Panc1 (cell line): ENCODE results near the gene CFAP221. TPM values are rescaled to one million over a fixed set of nuclear protein-coding genes. Genes with fewer than 3 reads are reported as not detected.

Source experiments
- ATAC-seq: fragments of 200-7000 bp; cut with Tn5 transposase; 2 replicates; pipeline ENCODE4 v1.9.1; 2020; ENCODE audit warnings: mild to moderate bottlenecking, moderate library complexity
- BruUV-seq: library from RNA; stranded (reverse); fragments of 400-500 nt; replicated peaks from 2 replicates; lab custom pipeline; 2021; lab: Mats Ljungman, UMichigan
- CTCF ChIA-PET: fragments of 300-600 bp; sonication (Branson Sonifier 250); formaldehyde crosslinking; loops from one replicate; lab custom pipeline; 2022; ENCODE audit warnings: antibody characterized with exemption; lab: Charles Lee
- POLR2A ChIA-PET: fragments of 300-600 bp; sonication (Branson Sonifier 250); formaldehyde crosslinking; loops from one replicate; lab custom pipeline; 2022; ENCODE audit warnings: antibody characterized with exemption; lab: Charles Lee
- DNase-seq: peaks from one replicate; pipeline ENCODE4 v3.0.0-alpha.2; 2010; ENCODE audit warnings: low read depth, low spot score
- H3K27ac ChIP-seq: 2 replicates; pipeline ENCODE4 v1.5.1; 2011; ENCODE audit warnings: mild to moderate bottlenecking, low read length, inconsistent platforms
- H3K27me3 ChIP-seq: fragments of 200-500 bp; sonication (Bioruptor generic); 2 replicates; pipeline ENCODE4 v1.6.0; 2014; ENCODE audit warnings: low read length, inconsistent platforms; ENCODE audit not compliant: control insufficient read depth, insufficient read depth
- H3K36me3 ChIP-seq: fragments of 200-500 bp; sonication (Bioruptor generic); 2 replicates; pipeline ENCODE4 v1.5.1; 2014; ENCODE audit warnings: inconsistent platforms, mild to moderate bottlenecking, low read length, moderate library complexity; ENCODE audit not compliant: control insufficient read depth, insufficient read depth
- H3K4me1 ChIP-seq: 2 replicates; pipeline ENCODE4 v1.5.1; 2011; ENCODE audit warnings: inconsistent platforms, mild to moderate bottlenecking, low read length, moderate library complexity; ENCODE audit not compliant: control insufficient read depth, insufficient read depth
- H3K4me3 ChIP-seq, 2 experiments: 2 replicates each; pipeline ENCODE4 v1.5.1; 2011 to 2012; ENCODE audit warnings: low read depth in 2 of 2, low read length in 2 of 2, mild to moderate bottlenecking in 2 of 2, inconsistent platforms in 1 of 2, moderate library complexity in 1 of 2
- H3K9me3 ChIP-seq: fragments of 200-500 bp; sonication (Bioruptor generic); 2 replicates; pipeline ENCODE4 v1.5.1; 2014; ENCODE audit warnings: low read depth, mild to moderate bottlenecking, inconsistent platforms, low read length, moderate library complexity; ENCODE audit not compliant: control insufficient read depth, insufficient read depth
- POLR2AphosphoS5 ChIP-seq: IDR thresholded peaks from 2 replicates; pipeline ENCODE4 v1.6.1; 2012; ENCODE audit warnings: mild to moderate bottlenecking, low read depth, low read length, moderate library complexity
- SIN3A ChIP-seq: IDR thresholded peaks from 2 replicates; pipeline ENCODE4 v1.6.1; 2012; ENCODE audit warnings: low read depth, mild to moderate bottlenecking, low read length, moderate library complexity, borderline replicate concordance; ENCODE audit not compliant: insufficient read depth
- TCF7L2 ChIP-seq: IDR thresholded peaks from 2 replicates; pipeline ENCODE4 v1.6.1; 2011; ENCODE audit warnings: mild to moderate bottlenecking, low read depth, low read length, inconsistent platforms
- in situ Hi-C: cut with HindIII; loops from 2 replicates; pipeline ENCODE4 v1.10.0; 2016; ENCODE audit warnings: low sequenced_read_pairs, low pct_unique_long_range_greater_than_20kb
- intact Hi-C: fragments of 100-400 bp; cut with micrococcal nuclease; formaldehyde crosslinking; loops from one replicate; pipeline ENCODE4 v1.10.0; 2022; ENCODE audit not compliant: unreplicated experiment
- total RNA-seq: library from RNA; stranded (reverse); gene quantifications from one replicate; pipeline ENCODE4 v1.2.1, GENCODE V29; 2021; ENCODE audit not compliant: unreplicated experiment
- TF ChIP-seq, protein P1 (sequence below): fragments of 450-650 bp; IDR thresholded peaks from 2 replicates; pipeline ENCODE4 v1.5.1; 2017; ENCODE audit warnings: mild to moderate bottlenecking
- TF ChIP-seq, protein P2 (sequence below), 2 experiments: IDR thresholded peaks; 2 replicates each; pipeline ENCODE4 v1.6.1; 2011 to 2012; ENCODE audit warnings: low read depth in 2 of 2, control low read depth in 1 of 2, low read length in 1 of 2, mild to moderate bottlenecking in 1 of 2, moderate library complexity in 1 of 2; ENCODE audit not compliant: insufficient read depth in 1 of 2

The CFAP221 gene
- total RNA-seq, 1 experiment from 2014 or later, result not detected

DNA sequence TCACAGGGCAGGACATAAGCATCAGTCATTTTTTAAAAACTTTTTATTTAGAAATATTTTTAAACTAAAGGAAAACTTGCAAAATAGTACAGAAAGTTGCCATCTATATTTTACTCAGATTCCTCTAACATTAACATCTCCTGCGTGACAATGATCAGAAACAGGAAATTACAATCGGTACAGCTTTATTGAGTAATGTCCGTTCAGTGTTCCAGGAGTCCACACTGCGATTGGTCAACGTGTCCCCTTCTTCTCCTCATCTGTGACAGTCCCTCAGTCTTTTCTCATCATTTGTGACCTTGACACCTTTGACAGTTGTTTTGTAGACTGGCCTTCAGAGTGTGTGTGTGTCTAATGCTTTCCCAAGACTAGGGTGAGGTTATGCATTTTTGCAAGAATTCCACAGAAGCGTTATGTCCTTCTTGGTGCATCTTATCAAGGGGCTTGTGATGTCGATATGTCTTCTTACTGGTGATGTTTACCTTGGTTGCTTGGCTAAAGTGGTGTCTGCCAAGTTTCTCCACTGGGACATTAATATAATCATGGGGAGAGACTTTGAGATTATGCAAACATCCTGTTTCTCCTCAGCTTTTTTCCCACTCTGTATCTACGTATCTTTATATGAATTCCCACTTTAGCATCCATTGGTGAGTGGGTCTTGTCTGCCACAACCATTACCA lies 113.4 kb downstream of the CFAP221 start:
- ATAC-seq (no peak), DNase-seq (no peak)
- no peaks in the 10 kb centered on the region for H3K4me1 ChIP-seq
- H3K9me3 ChIP-seq, result no peaks in the 10 kb centered on the region
- H3K27ac ChIP-seq, result no peak overlapping the region
- H3K4me3 ChIP-seq, result no peak overlapping the region
- no TSS peak for BruUV-seq
- intact Hi-C loops (no loop called here), in situ Hi-C loops (no loop called here)
- H3K36me3 ChIP-seq, result no peaks in the 10 kb centered on the region
- POLR2A ChIA-PET, result no interaction called here
- no peak for TF ChIP-seq TCF7L2
- TF ChIP-seq, protein P1, sequence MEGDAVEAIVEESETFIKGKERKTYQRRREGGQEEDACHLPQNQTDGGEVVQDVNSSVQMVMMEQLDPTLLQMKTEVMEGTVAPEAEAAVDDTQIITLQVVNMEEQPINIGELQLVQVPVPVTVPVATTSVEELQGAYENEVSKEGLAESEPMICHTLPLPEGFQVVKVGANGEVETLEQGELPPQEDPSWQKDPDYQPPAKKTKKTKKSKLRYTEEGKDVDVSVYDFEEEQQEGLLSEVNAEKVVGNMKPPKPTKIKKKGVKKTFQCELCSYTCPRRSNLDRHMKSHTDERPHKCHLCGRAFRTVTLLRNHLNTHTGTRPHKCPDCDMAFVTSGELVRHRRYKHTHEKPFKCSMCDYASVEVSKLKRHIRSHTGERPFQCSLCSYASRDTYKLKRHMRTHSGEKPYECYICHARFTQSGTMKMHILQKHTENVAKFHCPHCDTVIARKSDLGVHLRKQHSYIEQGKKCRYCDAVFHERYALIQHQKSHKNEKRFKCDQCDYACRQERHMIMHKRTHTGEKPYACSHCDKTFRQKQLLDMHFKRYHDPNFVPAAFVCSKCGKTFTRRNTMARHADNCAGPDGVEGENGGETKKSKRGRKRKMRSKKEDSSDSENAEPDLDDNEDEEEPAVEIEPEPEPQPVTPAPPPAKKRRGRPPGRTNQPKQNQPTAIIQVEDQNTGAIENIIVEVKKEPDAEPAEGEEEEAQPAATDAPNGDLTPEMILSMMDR, result no peak
- no peak for TF ChIP-seq SIN3A
- TF ChIP-seq, protein P2, sequence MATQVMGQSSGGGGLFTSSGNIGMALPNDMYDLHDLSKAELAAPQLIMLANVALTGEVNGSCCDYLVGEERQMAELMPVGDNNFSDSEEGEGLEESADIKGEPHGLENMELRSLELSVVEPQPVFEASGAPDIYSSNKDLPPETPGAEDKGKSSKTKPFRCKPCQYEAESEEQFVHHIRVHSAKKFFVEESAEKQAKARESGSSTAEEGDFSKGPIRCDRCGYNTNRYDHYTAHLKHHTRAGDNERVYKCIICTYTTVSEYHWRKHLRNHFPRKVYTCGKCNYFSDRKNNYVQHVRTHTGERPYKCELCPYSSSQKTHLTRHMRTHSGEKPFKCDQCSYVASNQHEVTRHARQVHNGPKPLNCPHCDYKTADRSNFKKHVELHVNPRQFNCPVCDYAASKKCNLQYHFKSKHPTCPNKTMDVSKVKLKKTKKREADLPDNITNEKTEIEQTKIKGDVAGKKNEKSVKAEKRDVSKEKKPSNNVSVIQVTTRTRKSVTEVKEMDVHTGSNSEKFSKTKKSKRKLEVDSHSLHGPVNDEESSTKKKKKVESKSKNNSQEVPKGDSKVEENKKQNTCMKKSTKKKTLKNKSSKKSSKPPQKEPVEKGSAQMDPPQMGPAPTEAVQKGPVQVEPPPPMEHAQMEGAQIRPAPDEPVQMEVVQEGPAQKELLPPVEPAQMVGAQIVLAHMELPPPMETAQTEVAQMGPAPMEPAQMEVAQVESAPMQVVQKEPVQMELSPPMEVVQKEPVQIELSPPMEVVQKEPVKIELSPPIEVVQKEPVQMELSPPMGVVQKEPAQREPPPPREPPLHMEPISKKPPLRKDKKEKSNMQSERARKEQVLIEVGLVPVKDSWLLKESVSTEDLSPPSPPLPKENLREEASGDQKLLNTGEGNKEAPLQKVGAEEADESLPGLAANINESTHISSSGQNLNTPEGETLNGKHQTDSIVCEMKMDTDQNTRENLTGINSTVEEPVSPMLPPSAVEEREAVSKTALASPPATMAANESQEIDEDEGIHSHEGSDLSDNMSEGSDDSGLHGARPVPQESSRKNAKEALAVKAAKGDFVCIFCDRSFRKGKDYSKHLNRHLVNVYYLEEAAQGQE (IDR thresholded peaks at IDR 0.05; ENCODE audit: insufficient read depth in 1 of 2, low read depth in 2 of 2, low read length in 1 of 2), result no peak
- TF ChIP-seq POLR2AphosphoS5, result no peak
- CTCF ChIA-PET, result interaction anchor here (0.6 kb wide), 1 partner anchor 45 kb away, joined by 3 read pairs; no protein-coding TSS in a partner anchor
- peaks cover 9% of the 10 kb centered on the region; the same call in 1 of the 2 replicates for H3K27me3 ChIP-seq

DNA sequence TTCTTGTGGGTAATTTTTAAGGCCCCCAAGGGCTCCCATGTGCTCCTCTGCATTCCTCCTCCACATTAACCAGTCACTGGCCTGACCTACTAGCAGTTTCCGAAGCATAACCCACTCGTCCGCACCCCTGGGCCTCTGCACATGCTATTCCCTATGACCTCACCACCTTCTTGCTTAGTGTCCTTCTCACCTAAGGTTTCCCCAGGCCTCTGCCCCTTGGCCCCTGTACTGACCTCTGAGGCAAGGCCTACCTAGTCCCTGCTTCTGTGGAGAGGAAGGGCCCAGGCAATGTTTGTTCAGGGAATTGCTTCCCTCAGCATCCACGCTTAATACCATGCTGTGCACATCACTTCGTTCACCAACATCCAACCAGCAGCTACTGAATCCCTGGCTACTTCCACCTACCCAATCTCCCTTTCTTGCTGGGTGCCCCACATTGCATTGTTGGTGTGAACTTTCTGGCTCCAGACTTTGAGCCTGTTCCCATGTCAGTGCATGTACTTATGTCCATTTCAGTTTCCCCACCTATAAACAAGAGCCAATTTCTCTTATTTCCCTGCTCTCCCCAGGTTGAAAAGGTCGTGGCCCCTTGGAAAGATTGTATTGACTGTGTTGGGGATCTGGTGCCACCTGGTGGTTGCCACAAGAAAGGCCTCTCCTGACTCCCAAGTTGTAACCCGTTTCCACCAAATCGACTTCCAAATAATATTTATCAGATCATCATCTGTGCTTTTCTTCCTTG lies 115.5 kb downstream of the CFAP221 start:
- ATAC-seq (peak; percentile 69; the same call in 1 of the 2 replicates), DNase-seq (peak; percentile 46)
- in situ Hi-C loops (no loop called here), intact Hi-C loops (loop anchor here (2.0 kb wide), 1 partner anchor 251 kb away; no protein-coding TSS in a partner anchor)
- Histone ChIP-seq H3K4me1 (no peaks in the 10 kb centered on the region), H3K27ac (no peak overlapping the region), H3K9me3 (no peaks in the 10 kb centered on the region), H3K36me3 (no peaks in the 10 kb centered on the region), H3K27me3 (peaks cover 2% of the 10 kb centered on the region; the same call in 1 of the 2 replicates), H3K4me3 (no peak overlapping the region)
- POLR2A ChIA-PET, result no interaction called here
- CTCF ChIA-PET, result interaction anchor here (0.6 kb wide), 1 partner anchor 77 kb away, joined by 9 read pairs; no protein-coding TSS in a partner anchor
- no peak for TF ChIP-seq TCF7L2
- TF ChIP-seq, protein P1, result peak; percentile 92
- no TSS peak for BruUV-seq
